ENCODE data around the gene NR6A1.
"Not testable (repeated sequence)": the region's sequence is repeated elsewhere in the genome, so short reads cannot be mapped to it uniquely, and the experiment has no call there.

NR6A1 gene

DNA sequence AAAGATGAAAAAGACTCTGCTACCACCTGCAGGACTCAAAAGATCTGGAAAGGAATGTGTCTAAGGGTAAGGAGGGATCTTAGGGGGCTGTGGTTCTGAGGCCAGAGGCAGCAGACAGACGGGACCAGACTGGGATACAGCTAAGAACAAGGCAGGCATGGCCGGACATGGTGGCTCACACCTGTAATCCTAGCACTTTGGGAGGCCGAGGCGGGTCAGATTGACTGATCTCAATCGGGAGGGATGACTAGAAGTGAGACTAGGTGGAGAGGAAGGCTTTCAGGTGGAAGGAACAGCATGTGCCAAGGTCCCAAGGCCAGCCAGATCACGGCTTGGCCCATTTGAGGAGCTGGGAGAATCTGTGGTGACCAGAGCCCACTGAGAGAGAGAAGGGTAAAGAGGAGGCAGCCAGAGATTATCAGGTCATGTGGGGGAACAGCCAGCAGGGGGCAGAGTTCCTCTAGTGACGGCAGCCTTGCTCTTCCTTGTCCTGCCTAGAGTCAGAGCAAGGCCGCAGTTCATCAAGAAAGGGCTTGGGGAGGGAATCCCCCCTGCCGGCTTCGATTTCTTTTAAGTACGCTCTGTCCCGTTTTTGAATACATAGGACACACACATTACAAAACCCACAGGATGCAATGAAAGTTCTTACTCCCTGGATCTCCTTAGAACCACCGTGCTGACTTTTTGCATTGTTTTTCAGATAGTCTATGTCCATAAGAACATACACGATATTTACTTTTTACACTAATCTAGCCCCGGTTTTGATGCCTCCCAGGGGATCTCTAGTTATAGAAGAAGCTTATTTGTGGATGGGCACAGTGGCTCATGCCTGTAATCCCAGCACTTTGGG is 3.2 kb upstream of the NR6A1 start:
- H3K27ac ChIP-seq, result no peak overlapping the region
- no peak for TF ChIP-seq ZFX (IDR thresholded peaks at IDR 0.05; ENCODE audit: borderline replicate concordance)
- TF ChIP-seq, protein P1, sequence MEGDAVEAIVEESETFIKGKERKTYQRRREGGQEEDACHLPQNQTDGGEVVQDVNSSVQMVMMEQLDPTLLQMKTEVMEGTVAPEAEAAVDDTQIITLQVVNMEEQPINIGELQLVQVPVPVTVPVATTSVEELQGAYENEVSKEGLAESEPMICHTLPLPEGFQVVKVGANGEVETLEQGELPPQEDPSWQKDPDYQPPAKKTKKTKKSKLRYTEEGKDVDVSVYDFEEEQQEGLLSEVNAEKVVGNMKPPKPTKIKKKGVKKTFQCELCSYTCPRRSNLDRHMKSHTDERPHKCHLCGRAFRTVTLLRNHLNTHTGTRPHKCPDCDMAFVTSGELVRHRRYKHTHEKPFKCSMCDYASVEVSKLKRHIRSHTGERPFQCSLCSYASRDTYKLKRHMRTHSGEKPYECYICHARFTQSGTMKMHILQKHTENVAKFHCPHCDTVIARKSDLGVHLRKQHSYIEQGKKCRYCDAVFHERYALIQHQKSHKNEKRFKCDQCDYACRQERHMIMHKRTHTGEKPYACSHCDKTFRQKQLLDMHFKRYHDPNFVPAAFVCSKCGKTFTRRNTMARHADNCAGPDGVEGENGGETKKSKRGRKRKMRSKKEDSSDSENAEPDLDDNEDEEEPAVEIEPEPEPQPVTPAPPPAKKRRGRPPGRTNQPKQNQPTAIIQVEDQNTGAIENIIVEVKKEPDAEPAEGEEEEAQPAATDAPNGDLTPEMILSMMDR (IDR thresholded peaks at IDR 0.05), result peak; percentile 89

DNA sequence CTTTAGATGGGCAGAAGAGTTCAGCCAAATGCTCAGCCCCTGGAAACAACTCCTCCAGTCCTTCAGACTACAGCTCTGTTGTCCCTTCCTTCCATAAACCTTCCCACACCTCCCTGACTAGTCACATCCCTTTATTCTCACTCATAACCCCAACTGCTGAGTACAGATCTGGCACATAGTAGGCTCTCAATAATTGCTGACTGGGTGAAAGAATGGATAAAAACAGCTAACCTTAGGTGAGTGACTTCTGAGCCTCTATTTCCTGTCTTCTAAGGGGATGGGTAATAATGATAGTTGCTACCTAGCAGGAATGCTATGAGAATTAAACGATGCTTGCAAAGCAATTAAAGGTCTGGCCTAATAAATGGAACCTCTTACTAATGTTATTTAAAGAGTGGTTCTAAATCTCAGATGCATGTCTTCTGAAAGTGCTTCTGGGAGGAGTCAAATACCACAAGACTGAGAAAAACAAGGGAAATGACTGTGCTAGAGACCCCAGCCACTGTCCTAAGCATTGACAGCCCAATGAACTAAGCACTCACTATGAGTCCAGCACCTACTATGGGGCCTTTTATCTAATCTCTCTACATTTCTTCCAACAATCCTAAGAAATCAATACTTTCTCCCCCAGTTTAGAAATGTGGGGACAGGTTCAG is 2.5 kb upstream of the NR6A1 start:
- TF ChIP-seq, protein P1 (IDR thresholded peaks at IDR 0.05), result no peak
- TF ChIP-seq ZFX (IDR thresholded peaks at IDR 0.05; ENCODE audit: borderline replicate concordance), result no peak
- no peak overlapping the region for H3K27ac ChIP-seq

DNA sequence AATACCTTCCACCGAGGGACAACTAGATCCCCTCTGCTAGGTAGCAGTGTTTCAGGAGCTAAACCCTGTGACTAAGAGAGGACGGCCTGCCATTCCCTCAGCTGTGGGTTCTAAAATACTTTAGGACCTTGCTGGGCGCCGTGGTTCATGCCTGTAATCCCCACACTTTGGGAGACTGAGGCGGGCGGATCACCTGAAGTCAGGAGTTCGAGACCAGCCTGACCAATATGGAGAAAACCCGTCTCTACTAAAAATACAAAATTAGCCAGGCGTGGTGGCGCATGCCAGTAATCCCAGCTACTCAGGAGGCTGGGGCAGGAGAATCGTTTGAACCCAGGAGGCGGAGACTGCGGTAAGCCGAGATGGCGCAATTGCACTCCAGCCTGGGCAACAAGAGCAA is 1.8 kb upstream of the NR6A1 start:
- H3K27ac ChIP-seq, result not testable (repeated sequence)

DNA sequence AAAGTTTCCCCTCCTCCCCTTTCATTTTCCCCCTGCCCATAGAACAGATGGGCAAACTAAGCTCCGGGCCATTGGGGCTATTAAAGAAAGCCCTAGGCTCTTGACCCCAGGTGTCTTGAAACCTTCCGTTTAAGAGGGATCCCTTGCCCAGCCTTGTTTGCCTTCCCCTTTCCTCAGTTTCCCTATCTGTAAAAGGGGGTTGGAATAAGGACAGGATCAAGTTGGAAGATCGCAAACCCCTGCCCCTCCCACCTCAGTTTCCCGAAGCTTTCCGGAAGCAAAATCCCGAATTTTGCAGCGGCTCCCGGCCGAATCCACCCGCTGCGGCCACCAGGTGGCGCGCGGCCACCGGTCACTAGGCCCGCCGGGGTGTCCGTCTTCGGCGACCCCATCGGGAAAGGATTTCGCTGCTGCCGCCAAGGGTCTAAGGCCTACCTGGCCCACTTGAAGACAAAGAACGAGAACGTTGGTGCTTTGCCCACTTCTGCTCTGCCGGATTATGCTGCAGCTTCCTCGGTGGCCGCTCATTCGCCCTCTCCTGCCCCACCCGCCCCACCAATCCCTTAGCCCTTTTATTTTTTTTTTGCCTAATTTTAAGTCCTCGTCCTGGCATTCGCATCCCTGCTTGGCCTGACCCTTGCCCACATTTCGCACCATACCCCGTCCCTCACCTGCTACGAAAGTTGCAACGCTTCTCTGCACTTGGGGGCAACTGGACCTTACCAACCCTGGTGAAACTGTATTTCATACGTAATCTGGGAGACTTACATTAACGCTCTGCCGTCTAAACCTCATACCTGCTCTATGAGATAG is 962 bp upstream of the NR6A1 start:
- H3K27ac ChIP-seq, result peak overlapping the region; percentile 55; the same call in 1 of the 2 replicates
- TF ChIP-seq, protein P1 (IDR thresholded peaks at IDR 0.05), result peak; percentile 98
- no peak for TF ChIP-seq ZFX (IDR thresholded peaks at IDR 0.05; ENCODE audit: borderline replicate concordance)

DNA sequence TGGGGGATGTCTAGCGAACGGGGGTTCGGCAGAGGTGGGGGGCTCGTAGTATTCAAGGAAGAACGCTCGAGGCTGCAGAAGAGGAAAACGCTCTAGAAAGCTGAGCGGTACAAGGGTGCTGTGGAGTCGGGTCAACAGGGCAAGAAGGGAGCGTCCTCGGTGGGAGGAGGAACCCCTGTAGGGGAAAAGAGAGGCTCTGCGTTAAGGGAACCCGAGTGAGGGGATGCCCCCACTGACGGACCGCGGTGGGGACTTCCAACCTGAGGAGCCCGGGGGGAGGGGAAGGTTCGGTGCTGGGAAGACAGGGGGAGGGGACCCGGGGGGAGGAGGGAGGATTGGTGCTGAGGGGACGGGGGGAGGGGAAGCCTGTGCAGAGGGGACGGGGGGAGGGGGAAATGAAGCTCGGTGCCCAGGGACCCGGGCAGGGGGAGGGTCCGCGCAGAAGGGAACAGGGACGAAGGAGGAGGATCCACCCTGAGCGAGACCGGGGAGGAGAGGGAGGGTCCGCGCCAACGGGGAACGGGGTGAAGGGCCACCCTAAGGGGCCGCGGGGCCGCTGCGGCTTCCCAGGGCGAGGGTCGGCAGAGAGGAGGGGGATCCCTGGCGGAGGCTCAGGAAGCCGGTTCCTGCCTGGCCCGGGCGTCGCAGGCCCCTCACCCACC is 621 bp downstream of the NR6A1 start:
- TF ChIP-seq ZFX (IDR thresholded peaks at IDR 0.05; ENCODE audit: borderline replicate concordance), result no peak
- TF ChIP-seq, protein P1 (IDR thresholded peaks at IDR 0.05), result no peak

DNA sequence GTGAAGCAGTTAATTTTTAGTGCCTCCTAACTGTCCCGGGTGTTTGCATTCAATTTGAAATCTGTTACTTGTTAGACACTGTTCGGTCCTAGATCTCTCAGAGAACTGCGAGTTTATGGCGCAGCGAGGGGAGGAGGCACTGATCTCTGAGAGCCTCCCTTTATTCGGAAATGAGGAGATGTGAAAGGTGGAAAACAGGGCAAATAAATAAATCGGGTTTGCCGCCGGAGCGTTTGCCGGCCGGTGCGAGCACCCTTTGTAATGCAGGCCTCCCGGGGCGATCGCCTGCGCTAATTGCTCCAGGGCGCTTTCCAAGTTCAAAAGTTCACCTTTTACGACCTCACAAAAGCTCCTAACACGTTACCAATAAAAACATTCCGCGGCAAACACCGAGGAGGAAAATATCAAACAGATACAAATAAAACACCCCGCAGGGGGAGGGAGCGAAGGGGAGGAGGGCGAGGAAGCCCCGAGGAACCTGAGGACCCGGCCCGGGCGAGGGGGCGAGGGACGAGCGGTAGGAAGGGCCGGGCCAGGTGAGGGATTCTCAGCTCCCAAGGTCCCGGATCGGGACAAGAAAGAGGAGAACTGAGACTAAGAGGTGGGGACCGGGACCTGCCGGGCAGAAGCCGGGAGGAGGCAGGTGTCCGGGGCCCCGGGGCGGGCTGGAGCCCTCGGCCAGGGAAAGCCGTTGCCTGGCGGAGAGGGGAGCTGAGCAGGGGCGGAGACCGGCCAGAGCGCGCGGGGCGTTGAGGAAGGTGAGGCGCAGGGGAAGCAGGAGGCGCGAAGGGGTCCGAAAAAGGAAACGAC is 1.4 kb downstream of the NR6A1 start:
- H3K27ac ChIP-seq, result no peak overlapping the region; the same call in 1 of the 2 replicates
- TF ChIP-seq, protein P1 (IDR thresholded peaks at IDR 0.05), result no peak
- no peak for TF ChIP-seq ZFX (IDR thresholded peaks at IDR 0.05; ENCODE audit: borderline replicate concordance)

More for the DNA sequence above, 621 bp downstream of the NR6A1 start:
- H3K27ac ChIP-seq, result peak overlapping the region; percentile 55; the same call in 1 of the 2 replicates

All from 22Rv1 (cell line).